GM12878 (cell line): ENCODE results near the gene TIE1. TPM values are rescaled to one million over a fixed set of nuclear protein-coding genes. Genes with fewer than 3 reads are reported as not detected.

Experiments
- ASH2L ChIP-seq: fragments of 300-600, 200-600 bp; sonication (generic); IDR thresholded peaks from 2 replicates; pipeline ENCODE4 v1.6.1; 2017; ENCODE audit warnings: low read depth, mild to moderate bottlenecking, borderline replicate concordance
- CHD1 ChIP-seq: IDR thresholded peaks from 2 replicates; pipeline ENCODE4 v1.6.1; 2012; ENCODE audit warnings: low read depth, low read length, improper control_type of control experiment
- JUND ChIP-seq: IDR thresholded peaks from 2 replicates; pipeline ENCODE4 v1.6.1; 2012; ENCODE audit warnings: low read depth, mild to moderate bottlenecking, low read length, improper control_type of control experiment, moderate library complexity
- KDM1A ChIP-seq: fragments of 200-600 bp; sonication (generic); IDR thresholded peaks from 2 replicates; pipeline ENCODE4 v1.6.1; 2016; ENCODE audit warnings: borderline replicate concordance
- NBN ChIP-seq: fragments of 450-650 bp; IDR thresholded peaks from 2 replicates; pipeline ENCODE4 v1.6.1; 2016
- NR2C2 ChIP-seq: IDR thresholded peaks from 2 replicates; pipeline ENCODE4 v1.6.1; 2011; ENCODE audit warnings: borderline replicate concordance, low read depth; ENCODE audit not compliant: control insufficient read depth, insufficient read length
- SMAD5 ChIP-seq: IDR thresholded peaks from 2 replicates; pipeline ENCODE4 v1.6.1; 2016; ENCODE audit warnings: antibody characterized with exemption, low read depth
- SMARCA5 ChIP-seq: fragments of 450-650 bp; IDR thresholded peaks from 2 replicates; pipeline ENCODE4 v1.6.1; 2017; ENCODE audit warnings: mild to moderate bottlenecking
- SUZ12 ChIP-seq: fragments of 200-600 bp; sonication (generic); IDR thresholded peaks from one replicate; pipeline ENCODE4 v1.6.1; 2018; ENCODE audit warnings: antibody characterized with exemption, mild to moderate bottlenecking; ENCODE audit not compliant: unreplicated experiment
- ZNF207 ChIP-seq: fragments of 450-650 bp; IDR thresholded peaks from 2 replicates; pipeline ENCODE4 v1.6.1; 2014; ENCODE audit warnings: antibody characterized with exemption, mild to moderate bottlenecking, borderline replicate concordance
- ZNF384 ChIP-seq: IDR thresholded peaks from 2 replicates; pipeline ENCODE4 v1.6.1; 2012; ENCODE audit warnings: low read depth, mild to moderate bottlenecking, low read length, improper control_type of control experiment, borderline replicate concordance
- polyA plus RNA-seq, 11 experiments: library from polyadenylated mRNA; depleted of rRNA in 4 of 11; unstranded in 6 of 11; stranded (reverse) in 5 of 11; fragments of >200 nt; fragmentation: Nextera tagmentation in 4 of 11; fragmentation: Illumina TruSeq in 1 of 11; extraction: Ambion mirVana in 4 of 11; extraction: Trizol in 1 of 11; gene quantifications; 1 replicate in 1 of 11; 2 replicates in 10 of 11; pipeline versions ENCODE4 v1.2.1 to v1.2.3, GENCODE V29; 2011 to 2016; ENCODE audit warnings: inconsistent platforms in 2 of 11, missing spikeins in 2 of 11, low read depth in 1 of 11
- total RNA-seq, 4 experiments: library from RNA; depleted of rRNA in 3 of 4; stranded (reverse); fragments of >200 nt in 3 of 4; fragmentation: Illumina TruSeq in 1 of 4; extraction: Trizol in 1 of 4; gene quantifications; 2 replicates each; pipeline versions ENCODE4 v1.2.1 to v1.2.3, GENCODE V29; 2013 to 2021
- TF ChIP-seq, protein P1 (sequence below): fragments of 450-650 bp; conservative IDR thresholded peaks from 2 replicates; pipeline ENCODE4 v1.6.1; 2017; ENCODE audit warnings: mild to moderate bottlenecking, moderate library complexity
- TF ChIP-seq, protein P2 (sequence below), 3 experiments: IDR thresholded peaks in 2 of 3; conservative IDR thresholded peaks in 1 of 3; 2 replicates each; pipeline ENCODE4 v1.5.1; 2011; ENCODE audit warnings: low read depth in 3 of 3, low read length in 3 of 3, mild to moderate bottlenecking in 3 of 3, control low read depth in 2 of 3, moderate library complexity in 2 of 3, inconsistent platforms in 1 of 3, mixed read lengths in 1 of 3; ENCODE audit not compliant: control insufficient read depth in 2 of 3, insufficient read depth in 1 of 3; ENCODE audit errors: extremely low read depth in 1 of 3

The TIE1 gene
- total and polyA plus RNA-seq, 10 of the 15 experiments (the other 5 are each of a cell fraction or from before 2014, with no cell fraction given) = 0.26 to 3.9 (median 1.3) TPM

DNA sequence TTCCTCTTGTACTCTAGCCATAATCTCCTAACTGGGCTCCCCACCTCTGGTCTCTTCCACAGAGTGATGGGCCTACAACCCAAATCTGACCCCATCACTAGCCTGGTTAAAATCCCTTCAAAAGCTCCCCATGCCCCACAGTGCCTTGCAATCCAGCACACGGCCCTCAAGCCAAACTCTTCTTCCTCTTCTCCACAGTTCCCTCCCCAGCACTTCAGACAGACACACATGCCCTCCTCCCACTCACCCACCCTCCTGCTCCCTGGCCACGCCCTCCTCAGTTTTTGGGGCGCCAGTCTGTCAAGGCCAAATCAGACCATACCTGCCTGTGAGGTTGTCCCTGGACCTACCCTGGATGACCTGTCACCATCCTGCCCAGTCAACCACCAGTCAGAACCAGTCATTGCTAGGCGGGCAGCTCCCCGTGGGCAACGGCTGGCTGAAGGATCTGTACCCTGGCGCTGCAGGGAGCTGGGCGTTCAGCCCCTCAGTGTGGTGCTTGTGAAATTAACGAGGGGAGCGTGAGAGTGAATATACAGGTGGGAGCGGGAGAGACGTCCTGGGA, 16.2 kb upstream of the TIE1 start (continued):
- TF ChIP-seq ZNF384 = no peak
- TF ChIP-seq ZNF207 = no peak
- TF ChIP-seq JUND = no peak
- TF ChIP-seq SUZ12 = no peak
- TF ChIP-seq, protein P1, sequence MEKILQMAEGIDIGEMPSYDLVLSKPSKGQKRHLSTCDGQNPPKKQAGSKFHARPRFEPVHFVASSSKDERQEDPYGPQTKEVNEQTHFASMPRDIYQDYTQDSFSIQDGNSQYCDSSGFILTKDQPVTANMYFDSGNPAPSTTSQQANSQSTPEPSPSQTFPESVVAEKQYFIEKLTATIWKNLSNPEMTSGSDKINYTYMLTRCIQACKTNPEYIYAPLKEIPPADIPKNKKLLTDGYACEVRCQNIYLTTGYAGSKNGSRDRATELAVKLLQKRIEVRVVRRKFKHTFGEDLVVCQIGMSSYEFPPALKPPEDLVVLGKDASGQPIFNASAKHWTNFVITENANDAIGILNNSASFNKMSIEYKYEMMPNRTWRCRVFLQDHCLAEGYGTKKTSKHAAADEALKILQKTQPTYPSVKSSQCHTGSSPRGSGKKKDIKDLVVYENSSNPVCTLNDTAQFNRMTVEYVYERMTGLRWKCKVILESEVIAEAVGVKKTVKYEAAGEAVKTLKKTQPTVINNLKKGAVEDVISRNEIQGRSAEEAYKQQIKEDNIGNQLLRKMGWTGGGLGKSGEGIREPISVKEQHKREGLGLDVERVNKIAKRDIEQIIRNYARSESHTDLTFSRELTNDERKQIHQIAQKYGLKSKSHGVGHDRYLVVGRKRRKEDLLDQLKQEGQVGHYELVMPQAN = no peak
- no peak for TF ChIP-seq KDM1A
- no peak for TF ChIP-seq SMAD5
- no peak for TF ChIP-seq NBN
- TF ChIP-seq, protein P2, sequence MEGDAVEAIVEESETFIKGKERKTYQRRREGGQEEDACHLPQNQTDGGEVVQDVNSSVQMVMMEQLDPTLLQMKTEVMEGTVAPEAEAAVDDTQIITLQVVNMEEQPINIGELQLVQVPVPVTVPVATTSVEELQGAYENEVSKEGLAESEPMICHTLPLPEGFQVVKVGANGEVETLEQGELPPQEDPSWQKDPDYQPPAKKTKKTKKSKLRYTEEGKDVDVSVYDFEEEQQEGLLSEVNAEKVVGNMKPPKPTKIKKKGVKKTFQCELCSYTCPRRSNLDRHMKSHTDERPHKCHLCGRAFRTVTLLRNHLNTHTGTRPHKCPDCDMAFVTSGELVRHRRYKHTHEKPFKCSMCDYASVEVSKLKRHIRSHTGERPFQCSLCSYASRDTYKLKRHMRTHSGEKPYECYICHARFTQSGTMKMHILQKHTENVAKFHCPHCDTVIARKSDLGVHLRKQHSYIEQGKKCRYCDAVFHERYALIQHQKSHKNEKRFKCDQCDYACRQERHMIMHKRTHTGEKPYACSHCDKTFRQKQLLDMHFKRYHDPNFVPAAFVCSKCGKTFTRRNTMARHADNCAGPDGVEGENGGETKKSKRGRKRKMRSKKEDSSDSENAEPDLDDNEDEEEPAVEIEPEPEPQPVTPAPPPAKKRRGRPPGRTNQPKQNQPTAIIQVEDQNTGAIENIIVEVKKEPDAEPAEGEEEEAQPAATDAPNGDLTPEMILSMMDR (IDR thresholded peaks at IDR 0.05 in 2 of 3, conservative IDR thresholded peaks at IDR 0.05 in 1 of 3; ENCODE audit: control insufficient read depth in 2 of 3, extremely low read depth in 1 of 3, insufficient read depth in 1 of 3, low read depth in 3 of 3, low read length in 3 of 3) = no peak
- TF ChIP-seq NR2C2 = no peak
- no peak for TF ChIP-seq SMARCA5
- TF ChIP-seq ASH2L = no peak
- TF ChIP-seq CHD1 = no peak
